GM21576 (cell line): ENCODE measurements around the gene ANKRD18B.
"Not testable (repeated sequence)": the region's sequence is repeated elsewhere in the genome, so short reads cannot be mapped to it uniquely, and the experiment has no call there.

Experiments
- ATAC-seq: cut with Tn5 transposase; IDR thresholded peaks from one replicate; pipeline ENCODE4 v1.9.1; 2021; ENCODE audit warnings: mild to moderate bottlenecking, moderate library complexity; ENCODE audit not compliant: unreplicated experiment

ANKRD18B gene

DNA sequence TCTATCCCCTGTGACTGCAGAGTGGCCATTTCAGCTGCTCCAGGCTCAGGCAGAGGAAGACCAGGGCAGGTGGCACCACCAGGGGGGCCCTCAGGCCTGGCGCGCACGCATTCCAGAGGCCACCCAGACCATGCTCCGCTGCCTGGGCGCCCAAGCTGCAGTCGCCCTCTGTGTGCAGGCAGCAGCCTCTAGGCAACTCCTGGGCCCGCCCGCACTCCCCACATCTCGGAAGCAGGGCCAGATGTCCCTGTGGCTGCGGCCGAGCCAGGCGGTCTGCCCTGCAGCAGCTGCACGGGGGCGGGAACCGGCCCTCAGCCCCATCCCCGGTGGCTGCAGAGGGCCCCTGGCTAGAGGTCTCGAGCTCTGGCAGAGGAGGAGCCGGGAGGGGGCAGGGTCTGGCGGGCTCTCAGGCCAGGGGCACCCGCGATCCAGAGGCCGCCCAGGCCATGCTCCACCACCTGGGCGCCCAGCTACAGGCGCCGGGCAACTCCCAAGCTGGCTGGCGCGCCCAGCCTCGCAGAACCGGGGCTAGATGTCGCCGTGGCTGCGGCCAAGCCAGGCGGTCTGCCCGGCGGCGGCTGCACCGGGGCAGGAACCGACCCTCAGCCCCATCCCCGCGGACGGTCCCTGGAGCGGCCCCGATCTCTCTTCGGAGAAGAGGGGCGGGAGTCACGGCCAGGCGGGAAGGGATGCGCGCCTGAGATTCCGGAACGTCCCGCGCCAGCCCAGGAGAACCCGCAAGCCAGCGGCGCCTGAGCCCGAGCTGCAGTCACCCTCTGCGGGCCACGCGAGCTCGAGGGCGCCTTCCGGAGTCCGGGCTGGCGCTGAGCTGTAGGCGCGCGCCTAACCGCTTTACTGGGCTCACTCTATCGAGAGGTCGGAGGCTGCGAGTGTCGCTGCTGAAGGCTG is at the start of gene ANKRD18B:
Gene ANKRD18B, plus strand, starts transcription at position 855 of the 909 bp plus-strand sequence. CDS start 239 bp downstream, outside the sequence.
- not testable (repeated sequence) for ATAC-seq

DNA sequence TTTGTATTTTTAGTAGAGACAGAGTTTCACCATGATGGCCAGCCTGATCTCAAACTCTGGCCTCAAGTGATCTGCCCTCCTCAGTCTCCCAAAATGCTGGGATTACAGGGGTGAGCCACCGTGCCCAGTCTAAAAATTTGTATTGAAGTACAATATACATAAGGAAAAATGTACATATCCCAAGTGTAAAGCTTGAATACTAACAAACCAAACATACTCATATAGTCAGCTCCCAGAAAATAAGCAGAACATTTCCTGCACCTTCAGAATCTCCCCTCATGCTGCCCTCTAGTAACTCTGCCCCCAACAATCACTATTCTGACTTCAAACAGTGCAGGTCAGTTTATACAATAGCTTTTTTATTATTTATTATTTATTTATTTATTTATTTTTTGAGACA is 48.7 kb upstream of the ANKRD18B start:
- no peak for ATAC-seq

DNA sequence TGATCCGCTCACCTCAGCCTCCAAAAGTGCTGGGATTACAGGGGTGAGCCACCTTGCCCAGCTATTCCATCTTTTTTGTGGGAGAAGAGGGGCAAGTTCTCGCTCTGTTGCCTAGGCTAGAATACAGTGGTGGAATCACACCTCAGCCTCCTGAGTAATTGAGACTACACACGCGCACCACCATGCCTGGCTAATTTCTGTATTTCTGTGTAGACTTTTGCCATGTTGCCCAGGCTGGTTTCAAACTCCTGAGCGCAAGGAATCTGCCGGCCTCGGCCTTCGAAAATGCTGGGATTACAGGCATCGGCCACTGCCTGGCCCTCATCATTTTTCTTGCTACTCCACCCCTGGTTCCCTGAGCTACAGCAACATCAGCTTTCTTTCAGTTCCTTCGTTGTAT is 47.5 kb upstream of the ANKRD18B start:
- ATAC-seq, result no peak

DNA sequence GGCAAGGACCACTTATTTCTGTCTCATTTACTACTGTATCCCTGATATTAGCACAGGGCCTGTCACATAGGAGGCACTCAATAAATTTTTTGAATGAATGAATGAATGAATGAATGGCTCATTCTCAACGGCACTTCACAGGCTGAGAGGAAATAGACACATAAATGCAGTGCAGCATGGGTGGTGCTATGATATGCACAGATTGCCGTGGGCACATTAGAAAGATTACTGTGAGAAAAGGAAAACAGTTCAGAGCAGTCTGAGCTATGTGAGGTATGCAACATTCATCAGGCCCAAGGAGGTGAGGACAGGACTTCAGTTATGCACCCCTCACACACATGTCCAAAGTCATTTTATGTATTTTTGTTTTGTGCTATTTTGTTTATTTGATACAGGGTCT is 43.9 kb upstream of the ANKRD18B start:
- no peak for ATAC-seq

DNA sequence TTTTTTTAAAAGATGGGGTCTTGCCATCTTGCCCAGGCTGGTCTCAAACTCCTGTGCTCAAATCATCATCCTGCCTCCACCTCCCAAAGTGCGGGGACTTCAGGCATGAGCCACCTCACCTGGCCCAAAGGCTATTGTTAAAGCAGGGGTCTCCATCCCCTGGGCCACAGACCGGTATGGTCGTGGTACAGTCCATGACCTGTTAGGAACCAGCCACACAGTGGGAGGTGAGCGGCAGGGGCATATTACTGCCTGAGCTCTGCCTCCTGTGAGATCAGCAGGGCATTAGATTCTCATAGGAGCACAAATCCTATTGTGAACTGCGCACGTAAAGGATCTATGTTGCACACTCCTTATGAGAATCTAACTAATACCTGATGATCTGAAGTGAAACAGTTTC is 43.1 kb upstream of the ANKRD18B start:
- ATAC-seq, result no peak

DNA sequence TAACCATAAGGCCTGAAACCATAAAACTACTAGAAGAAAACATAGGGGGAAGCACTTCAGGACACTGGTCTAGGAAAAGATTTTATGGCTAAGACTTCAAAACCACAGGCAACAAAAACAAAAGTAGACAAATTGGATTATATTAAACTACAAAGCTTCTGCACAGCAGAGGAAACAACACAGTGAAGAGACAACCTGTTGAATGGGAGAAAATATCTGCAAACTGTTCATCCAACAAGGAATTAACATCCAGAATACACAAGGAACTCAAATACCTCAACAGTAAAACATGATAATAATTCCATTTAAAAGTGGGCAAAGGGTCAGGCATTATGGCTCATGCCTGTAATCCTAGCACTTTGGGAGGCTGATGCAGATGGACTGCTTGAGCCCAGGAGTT is 38.7 kb upstream of the ANKRD18B start:
- ATAC-seq, result not testable (repeated sequence)

DNA sequence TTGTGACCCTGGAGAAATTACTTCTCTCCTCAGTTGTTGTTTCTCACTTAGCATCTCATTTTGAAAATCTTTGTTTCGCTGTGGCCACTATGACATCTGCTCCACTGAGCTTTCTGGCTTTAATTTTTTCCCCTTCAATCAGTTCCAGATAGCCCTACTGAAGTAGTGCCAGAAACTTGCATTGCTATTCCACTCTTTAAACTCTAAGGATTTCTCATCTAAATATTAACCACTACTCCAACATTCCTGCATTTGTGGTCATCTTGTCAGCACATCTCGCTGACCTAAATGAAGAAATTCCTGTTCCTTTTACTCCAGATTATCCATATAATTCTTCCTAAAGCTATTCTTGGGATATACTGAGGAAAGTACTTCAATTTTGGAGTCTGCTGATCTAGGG is 35.0 kb upstream of the ANKRD18B start:
- ATAC-seq, result no peak

DNA sequence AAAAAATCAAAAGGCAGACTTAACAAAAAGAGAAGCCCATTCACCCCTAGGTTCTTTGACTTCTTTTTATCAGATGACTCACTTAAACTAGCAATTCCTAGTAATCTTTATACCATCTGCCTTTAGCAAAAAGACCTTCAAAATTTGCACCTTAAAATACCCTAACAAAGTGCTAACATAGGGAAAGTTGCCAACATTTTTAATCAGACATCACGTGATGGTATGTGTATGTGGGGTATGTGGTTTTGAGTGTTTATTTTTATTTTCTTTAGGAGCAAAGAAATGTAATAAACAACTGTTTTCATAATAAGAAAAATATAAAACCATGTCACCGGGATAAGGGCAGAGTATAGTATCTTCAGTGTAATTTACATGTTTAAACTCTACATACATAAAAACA is 30.2 kb upstream of the ANKRD18B start:
- not testable (repeated sequence) for ATAC-seq

DNA sequence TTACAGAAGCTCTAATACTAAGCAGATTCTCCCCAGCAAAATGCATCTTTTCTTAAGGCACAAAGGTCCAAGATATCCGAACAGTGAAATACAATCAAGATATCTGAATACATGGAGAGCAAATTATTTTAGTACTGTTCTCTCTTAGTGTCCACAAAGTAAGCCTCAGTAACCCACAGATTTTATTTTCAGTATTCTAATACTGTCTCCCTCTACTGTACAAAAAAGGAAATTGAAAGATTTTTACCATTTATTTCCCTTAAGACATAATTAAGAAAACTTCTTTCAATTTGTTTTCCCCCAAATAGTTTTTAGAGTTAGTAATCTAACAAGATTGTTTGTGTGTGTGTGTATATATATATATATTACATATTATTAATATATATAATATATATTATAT is 25.7 kb upstream of the ANKRD18B start:
- ATAC-seq, result no peak

DNA sequence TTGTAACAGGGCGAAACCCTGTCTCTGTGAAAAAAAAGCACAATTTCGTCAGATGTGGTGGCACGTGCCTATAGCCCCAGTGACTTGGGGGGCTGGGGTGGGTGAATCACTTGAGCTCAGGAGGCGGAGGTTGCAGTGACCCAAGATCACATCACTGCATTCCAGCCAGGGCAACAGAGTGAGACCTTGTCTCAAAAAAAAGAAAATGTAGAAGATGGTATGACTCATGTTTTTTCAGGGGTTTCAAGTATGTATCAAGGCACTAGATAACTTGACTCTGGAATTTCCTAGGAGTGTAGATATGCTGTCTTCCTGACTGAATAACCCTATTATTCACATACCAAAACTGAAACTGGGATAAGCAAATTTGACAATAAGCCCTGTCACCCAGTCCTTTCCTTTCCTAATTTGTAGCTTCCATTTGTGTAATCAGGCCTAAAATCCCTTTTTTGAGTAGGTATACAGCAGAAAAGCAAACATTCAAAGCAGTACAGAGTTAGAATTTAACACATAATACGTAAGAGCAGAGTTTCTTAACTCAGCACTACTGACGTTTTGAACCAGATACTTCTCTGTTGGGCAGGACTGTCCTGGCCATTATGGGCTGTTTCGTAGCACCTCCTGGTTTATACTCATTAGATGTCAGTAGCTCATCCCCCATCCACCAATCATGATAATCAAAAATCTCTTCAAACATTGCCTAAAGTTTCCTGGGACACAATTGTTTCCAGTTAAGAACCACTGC is 17.3 kb upstream of the ANKRD18B start:
- no peak for ATAC-seq

DNA sequence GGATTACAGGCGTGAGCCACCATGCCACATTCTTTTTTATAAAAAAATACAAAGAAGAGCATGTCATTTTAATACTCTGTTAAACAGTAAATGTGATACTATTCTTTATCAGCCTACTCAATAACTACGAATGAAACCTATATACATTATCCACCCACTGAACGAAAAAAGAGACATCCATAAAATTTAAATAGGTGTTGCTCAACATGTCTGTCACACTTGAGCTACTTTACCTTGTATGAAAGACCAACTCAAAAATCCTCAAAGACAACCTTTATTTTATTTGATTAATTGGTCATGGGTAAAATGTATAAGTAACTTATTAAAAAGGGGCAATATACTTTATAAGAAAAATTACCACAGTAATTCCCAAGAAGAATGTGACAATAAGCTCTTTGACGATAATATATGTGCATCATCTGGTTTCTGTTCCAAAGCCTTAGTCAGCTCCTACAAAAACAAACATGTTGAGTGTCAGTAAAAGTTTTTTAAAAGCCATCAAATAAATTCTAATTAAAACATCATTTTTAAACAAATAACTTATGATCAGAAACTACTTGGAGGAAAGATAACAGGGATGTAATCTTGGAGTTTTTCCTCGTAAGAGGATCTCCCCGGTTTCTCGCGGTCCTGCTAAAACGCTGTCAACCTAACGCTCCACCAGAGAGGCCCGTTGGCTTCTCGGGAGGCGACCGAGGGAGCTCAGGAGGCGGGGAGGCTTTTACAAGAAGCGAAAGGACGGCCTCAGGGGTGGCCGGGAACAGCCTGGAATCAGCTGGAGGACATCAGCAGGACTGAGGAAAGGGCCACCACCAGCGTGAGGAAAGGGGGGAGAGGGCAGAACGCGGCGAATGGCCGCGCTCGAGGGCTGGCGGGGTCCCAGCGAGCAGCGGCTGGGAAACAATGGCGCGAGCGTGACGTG is 13.5 kb upstream of the ANKRD18B start:
- ATAC-seq, result peak; percentile 46

DNA sequence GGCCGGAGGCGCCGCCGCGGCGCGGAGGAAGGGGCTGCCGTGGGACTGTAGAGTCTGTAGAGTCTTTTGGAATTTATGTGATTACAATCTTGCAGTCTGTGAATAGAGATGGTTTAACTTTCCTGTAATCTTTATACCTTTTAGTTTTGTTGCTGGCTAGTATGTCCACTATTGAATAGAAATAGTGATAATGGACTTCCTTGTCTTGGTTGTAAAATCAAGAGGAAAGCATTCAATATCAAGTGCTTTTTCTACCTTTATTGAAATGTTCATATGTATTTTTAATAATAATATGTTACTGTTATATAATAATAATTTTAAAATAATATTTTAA is 12.9 kb upstream of the ANKRD18B start:
- not testable (repeated sequence) for ATAC-seq

DNA sequence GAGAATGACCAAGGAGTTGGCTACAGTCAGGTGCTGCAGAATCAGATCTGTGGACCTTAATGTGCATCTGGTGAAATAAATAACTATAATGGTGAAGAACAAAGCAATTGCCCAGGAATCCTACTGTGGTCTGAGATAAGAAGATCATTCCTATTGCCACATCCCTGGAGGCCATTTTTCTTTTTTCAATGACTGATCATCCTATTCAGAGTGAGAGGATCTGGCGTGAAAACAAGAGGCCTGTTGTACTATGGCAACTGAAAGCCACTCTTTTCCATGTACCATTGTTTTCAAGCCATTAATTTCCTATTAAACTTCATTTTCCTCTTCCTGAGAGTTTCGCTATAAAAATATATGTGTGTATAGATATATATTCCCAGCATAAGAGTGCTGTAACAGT is 11.5 kb upstream of the ANKRD18B start:
- ATAC-seq, result not testable (repeated sequence)

DNA sequence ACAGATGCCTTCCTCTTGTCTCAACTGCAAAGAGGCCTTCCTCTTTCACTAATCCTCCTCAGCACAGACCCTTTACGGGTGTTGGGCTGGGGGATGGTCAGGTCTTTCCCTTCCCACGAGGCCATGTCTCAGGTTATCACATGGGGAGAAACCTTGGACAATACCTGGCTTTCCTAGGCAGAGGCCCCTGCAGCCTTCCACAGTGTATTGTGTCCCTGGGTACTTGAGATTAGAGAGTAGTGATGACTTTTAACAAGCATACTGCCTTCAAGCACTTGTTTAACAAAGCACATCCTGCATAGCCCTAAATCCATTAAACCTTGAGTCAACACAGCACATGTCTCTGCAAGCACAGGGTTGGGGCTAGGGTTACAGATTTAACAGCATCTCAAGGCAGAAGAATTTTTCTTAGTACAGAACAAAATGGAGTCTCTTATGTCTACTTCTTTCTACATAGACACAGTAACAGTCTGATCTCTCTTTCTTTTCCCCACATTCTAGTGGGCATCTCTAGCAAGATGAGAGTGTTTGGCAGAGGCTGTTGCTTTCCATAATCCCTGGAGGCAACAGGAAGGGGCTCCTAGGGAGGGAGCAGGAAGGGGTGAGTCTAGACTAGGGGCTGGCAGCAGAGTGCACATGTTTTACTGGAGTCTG is 8.6 kb upstream of the ANKRD18B start:
- not testable (repeated sequence) for ATAC-seq

DNA sequence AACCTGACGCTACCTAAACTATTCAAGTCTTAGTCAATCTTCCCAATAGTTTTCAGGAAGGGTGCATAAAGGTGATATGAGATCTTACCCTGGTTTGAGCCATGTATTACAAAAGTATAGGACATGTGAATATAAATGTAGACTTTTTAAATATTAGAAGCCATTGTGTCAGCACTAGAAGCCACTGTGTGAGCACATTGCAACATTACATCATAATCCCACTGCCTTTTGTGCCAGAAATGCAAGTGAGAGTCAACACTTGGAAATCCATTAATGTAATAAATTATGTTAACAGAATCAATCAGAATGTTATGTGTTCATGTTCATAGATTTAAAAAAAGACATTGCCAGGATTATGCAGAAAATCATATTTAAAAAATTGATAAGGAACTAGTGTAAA is 7.7 kb upstream of the ANKRD18B start:
- ATAC-seq, result not testable (repeated sequence)

DNA sequence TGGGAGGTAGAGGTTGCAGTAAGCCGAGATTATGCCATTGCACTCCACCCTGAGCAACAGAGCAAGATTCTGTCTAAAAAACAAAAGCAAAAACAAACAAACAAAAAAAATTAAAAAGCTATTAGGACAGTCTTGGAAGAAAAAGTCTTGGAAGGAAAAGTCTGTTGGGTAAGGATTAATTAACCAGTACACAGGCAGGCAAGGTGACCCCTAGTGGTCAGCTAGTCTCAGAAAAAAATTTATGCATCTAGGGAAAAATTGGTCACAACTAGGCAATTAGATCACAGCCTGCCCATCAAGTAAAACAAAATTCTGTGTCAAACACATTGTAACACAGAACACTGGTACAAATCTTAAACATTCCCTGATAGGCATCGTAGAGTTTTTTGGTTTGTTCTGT is 6.7 kb upstream of the ANKRD18B start:
- ATAC-seq, result no peak

DNA sequence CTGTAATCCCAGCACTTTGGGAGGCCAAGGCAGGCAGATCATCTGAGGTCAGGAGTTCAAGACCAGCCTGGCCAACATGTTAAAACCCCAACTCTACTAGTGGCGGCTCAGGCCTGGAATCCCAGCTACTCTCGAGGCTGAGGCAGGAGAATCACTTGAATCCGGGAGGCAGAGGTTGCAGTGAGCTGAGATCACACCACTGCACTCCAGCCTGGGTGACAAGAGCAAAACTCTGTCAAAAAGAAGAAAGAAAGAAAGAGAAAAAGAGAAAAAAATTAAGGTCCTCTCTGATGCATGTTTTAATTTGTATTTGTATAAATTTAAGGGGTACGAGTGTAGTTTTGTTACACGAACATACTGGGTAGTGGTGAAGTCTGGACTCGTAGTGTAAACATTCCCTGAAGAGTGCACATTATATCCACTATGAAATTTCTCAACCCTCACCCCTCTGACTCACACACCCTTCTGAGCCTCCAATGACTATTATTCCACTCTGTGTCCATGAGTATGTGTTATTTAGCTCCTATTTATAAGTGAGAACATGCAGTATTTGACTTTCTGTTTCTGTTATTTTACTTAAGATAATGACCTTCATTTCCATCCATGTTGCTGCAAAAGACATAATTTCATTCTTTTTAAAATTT is 6.0 kb upstream of the ANKRD18B start:
- ATAC-seq, result not testable (repeated sequence)

DNA sequence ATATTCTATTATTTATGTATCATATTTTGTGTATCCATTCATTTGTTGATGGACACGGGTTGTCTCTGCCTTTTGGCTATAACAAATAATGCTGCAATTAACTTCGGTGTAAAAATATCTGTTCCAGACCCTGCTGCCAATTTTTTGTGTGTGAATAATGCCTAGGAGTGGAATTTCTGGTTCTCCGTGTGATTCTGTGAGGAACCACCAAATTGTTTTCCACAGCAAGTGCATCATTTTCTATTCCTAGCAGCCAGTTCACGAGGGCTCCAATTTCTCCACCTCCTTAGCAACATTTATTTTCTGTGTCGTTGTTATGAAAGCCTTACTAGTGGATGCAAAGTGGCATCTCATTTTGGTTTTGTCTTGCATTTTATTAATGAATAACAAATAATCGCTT is 2.2 kb upstream of the ANKRD18B start:
- not testable (repeated sequence) for ATAC-seq

DNA sequence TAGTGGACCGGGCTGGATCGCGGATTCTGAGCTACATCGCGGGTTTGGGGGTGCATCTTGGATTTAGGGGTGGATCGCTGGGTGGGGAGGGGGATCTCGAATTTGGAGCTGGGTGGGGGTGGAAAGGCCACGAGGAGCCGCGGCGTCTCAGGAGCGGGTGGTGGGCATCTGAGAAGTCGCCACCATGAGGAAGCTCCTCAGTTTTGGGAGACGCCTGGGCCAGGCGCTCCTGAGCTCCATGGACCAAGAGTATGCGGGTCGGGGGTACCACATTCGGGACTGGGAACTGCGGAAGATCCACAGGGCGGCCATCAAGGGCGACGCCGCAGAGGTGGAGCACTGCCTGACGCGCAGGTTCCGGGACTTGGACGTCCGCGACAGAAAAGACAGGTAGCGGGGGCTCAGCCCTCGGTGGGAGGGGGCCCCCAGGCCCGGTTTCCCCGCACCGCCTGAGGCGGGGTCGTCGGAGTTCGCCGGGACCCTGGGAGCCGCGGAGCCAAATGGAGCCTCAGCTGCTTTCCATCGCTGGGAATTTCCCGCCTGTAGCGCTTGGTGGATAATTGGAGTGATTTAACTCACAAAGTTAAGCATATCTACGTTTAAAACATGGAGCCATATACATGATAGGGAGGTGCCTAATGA is 376 bp downstream of the ANKRD18B start:
- ATAC-seq, result no peak

DNA sequence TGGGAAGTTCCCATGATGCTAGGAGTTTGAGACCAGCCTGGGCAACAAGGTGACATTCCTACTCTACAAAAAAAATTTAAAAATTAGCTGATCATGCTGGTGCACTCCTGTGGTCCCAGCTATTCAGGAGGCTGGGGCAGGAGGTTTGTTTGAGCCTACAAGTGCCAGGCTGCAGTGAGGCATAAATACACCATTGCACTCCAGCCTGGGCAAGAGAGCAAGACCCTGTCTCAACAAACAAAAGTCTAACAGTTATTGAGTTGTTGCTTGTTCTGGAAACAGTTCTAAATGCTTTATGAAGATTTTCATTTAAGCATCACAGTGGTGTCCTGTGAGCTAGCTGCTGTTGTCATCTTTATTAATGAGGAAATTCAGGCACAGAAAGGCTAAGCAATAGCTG is 4.0 kb downstream of the ANKRD18B start:
- not testable (repeated sequence) for ATAC-seq
